ENCODE measurements around the gene AGK.

DNA sequence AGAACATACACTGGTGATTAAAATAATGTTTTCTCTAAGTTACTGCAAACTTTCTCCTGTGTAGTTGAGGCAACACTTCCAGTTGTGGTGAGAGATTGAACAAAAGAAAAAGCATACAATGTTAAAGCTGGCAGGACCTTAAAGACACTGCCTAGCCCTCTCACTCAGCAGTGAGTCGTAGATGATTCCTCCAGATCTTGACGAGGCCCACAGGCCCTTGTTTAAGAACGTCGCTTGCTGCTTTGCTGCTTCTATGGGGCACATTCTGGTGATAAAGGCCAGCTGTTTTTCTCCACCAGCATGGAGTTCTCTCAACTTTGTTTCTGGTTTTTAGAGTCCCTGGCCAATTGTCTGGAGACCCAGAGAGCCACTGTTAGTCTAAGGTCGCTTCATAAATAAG lies 153.5 kb downstream of the AGK start:
- TF ChIP-seq, protein P1, sequence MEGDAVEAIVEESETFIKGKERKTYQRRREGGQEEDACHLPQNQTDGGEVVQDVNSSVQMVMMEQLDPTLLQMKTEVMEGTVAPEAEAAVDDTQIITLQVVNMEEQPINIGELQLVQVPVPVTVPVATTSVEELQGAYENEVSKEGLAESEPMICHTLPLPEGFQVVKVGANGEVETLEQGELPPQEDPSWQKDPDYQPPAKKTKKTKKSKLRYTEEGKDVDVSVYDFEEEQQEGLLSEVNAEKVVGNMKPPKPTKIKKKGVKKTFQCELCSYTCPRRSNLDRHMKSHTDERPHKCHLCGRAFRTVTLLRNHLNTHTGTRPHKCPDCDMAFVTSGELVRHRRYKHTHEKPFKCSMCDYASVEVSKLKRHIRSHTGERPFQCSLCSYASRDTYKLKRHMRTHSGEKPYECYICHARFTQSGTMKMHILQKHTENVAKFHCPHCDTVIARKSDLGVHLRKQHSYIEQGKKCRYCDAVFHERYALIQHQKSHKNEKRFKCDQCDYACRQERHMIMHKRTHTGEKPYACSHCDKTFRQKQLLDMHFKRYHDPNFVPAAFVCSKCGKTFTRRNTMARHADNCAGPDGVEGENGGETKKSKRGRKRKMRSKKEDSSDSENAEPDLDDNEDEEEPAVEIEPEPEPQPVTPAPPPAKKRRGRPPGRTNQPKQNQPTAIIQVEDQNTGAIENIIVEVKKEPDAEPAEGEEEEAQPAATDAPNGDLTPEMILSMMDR (IDR thresholded peaks at IDR 0.05; ENCODE audit: low read depth, low read length, missing input control) = no peak
- TF ChIP-seq, protein P2, sequence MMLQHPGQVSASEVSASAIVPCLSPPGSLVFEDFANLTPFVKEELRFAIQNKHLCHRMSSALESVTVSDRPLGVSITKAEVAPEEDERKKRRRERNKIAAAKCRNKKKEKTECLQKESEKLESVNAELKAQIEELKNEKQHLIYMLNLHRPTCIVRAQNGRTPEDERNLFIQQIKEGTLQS (IDR thresholded peaks at IDR 0.05) = no peak
- TF ChIP-seq TAF1 (conservative IDR thresholded peaks at IDR 0.05) (no peak), GABPA (IDR thresholded peaks at IDR 0.05 in 1 of 2, conservative IDR thresholded peaks at IDR 0.05 in 1 of 2) (no peak), SP1 (IDR thresholded peaks at IDR 0.05) (no peak), RAD21 (IDR thresholded peaks at IDR 0.05) (no peak), EGR1 (IDR thresholded peaks at IDR 0.05; ENCODE audit: low read depth in 2 of 2) (no peak), JUND (IDR thresholded peaks at IDR 0.05) (no peak), YY1 (IDR thresholded peaks at IDR 0.05) (no peak), FOXA1 (IDR thresholded peaks at IDR 0.05) (no peak)
- TF ChIP-seq, protein P3, sequence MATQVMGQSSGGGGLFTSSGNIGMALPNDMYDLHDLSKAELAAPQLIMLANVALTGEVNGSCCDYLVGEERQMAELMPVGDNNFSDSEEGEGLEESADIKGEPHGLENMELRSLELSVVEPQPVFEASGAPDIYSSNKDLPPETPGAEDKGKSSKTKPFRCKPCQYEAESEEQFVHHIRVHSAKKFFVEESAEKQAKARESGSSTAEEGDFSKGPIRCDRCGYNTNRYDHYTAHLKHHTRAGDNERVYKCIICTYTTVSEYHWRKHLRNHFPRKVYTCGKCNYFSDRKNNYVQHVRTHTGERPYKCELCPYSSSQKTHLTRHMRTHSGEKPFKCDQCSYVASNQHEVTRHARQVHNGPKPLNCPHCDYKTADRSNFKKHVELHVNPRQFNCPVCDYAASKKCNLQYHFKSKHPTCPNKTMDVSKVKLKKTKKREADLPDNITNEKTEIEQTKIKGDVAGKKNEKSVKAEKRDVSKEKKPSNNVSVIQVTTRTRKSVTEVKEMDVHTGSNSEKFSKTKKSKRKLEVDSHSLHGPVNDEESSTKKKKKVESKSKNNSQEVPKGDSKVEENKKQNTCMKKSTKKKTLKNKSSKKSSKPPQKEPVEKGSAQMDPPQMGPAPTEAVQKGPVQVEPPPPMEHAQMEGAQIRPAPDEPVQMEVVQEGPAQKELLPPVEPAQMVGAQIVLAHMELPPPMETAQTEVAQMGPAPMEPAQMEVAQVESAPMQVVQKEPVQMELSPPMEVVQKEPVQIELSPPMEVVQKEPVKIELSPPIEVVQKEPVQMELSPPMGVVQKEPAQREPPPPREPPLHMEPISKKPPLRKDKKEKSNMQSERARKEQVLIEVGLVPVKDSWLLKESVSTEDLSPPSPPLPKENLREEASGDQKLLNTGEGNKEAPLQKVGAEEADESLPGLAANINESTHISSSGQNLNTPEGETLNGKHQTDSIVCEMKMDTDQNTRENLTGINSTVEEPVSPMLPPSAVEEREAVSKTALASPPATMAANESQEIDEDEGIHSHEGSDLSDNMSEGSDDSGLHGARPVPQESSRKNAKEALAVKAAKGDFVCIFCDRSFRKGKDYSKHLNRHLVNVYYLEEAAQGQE (IDR thresholded peaks at IDR 0.05) = no peak
- TF ChIP-seq, protein P4, sequence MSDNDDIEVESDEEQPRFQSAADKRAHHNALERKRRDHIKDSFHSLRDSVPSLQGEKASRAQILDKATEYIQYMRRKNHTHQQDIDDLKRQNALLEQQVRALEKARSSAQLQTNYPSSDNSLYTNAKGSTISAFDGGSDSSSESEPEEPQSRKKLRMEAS (IDR thresholded peaks at IDR 0.05) = no peak
- TF ChIP-seq, protein P5, sequence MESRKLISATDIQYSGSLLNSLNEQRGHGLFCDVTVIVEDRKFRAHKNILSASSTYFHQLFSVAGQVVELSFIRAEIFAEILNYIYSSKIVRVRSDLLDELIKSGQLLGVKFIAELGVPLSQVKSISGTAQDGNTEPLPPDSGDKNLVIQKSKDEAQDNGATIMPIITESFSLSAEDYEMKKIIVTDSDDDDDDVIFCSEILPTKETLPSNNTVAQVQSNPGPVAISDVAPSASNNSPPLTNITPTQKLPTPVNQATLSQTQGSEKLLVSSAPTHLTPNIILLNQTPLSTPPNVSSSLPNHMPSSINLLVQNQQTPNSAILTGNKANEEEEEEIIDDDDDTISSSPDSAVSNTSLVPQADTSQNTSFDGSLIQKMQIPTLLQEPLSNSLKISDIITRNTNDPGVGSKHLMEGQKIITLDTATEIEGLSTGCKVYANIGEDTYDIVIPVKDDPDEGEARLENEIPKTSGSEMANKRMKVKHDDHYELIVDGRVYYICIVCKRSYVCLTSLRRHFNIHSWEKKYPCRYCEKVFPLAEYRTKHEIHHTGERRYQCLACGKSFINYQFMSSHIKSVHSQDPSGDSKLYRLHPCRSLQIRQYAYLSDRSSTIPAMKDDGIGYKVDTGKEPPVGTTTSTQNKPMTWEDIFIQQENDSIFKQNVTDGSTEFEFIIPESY (IDR thresholded peaks at IDR 0.05) = no peak
